HepG2 (cell line): ENCODE data around the gene SNX12.

Source experiments
- CHD2 ChIP-seq: IDR thresholded peaks from 2 replicates; pipeline ENCODE4 v1.6.1; 2011; ENCODE audit warnings: low read depth, low read length, improper control_type of control experiment
- ISX ChIP-seq: sonication (generic); formaldehyde crosslinking; conservative IDR thresholded peaks from 2 replicates; pipeline ENCODE4 v1.5.0; 2020; ENCODE audit warnings: missing genetic modification reagents
- TAF1 ChIP-seq: sonication (generic); formaldehyde crosslinking; IDR thresholded peaks from 2 replicates; pipeline ENCODE4 v1.4.0; 2020; ENCODE audit warnings: missing genetic modification reagents
- TFDP2 ChIP-seq: sonication (generic); formaldehyde crosslinking; IDR thresholded peaks from 2 replicates; pipeline ENCODE4 v1.4.0; 2020; ENCODE audit warnings: missing genetic modification reagents
- ZNF703 ChIP-seq: sonication (generic); formaldehyde crosslinking; IDR thresholded peaks from 2 replicates; pipeline ENCODE4 v1.5.1; 2020; ENCODE audit warnings: missing genetic modification reagents, mild to moderate bottlenecking, moderate library complexity, borderline replicate concordance

GRCh38 chrX:71067089-71067488, 1.0 kb downstream of the SNX12 start:
- TF ChIP-seq ZNF703 (CRISPR knock-in tag) = no peak
- no peak for TF ChIP-seq CHD2
- TF ChIP-seq TFDP2 (CRISPR knock-in tag) = no peak
- TF ChIP-seq TAF1 = no peak
- TF ChIP-seq ISX (CRISPR knock-in tag) = no peak
